HG02571 (cell line): ENCODE measurements around the gene EVL.

Experiments used
- ATAC-seq: cut with Tn5 transposase; IDR thresholded peaks from one replicate; pipeline ENCODE4 v1.9.1; 2021; ENCODE audit warnings: mild to moderate bottlenecking, moderate library complexity; ENCODE audit not compliant: unreplicated experiment

EVL gene

GRCh38 chr14:100037353-100037752, 27.9 kb upstream of the EVL start:
- ATAC-seq = no peak

GRCh38 chr14:100038065-100038464, 27.2 kb upstream of the EVL start:
- ATAC-seq = no peak

GRCh38 chr14:100039903-100040302, 25.3 kb upstream of the EVL start:
- no peak for ATAC-seq

GRCh38 chr14:100041271-100041670, 24.0 kb upstream of the EVL start:
- no peak for ATAC-seq

GRCh38 chr14:100042286-100042685, 22.9 kb upstream of the EVL start:
- ATAC-seq = no peak

GRCh38 chr14:100045642-100046344, 19.4 kb upstream of the EVL start:
- no peak for ATAC-seq

GRCh38 chr14:100047600-100047999, 17.6 kb upstream of the EVL start:
- ATAC-seq = no peak

- ATAC-seq = no peak
Measured at GRCh38 chr14:100048786-100049185, 16.4 kb upstream of the EVL start.

GRCh38 chr14:100049220-100049619, 16.0 kb upstream of the EVL start:
- no peak for ATAC-seq

GRCh38 chr14:100051103-100051502, 14.1 kb upstream of the EVL start:
- no peak for ATAC-seq

- no peak for ATAC-seq
Measured at GRCh38 chr14:100051543-100051942, 13.7 kb upstream of the EVL start.

GRCh38 chr14:100052819-100053218, 12.4 kb upstream of the EVL start:
- no peak for ATAC-seq

GRCh38 chr14:100054316-100055075, 10.7 kb upstream of the EVL start:
- no peak for ATAC-seq

GRCh38 chr14:100056431-100056830, 8.8 kb upstream of the EVL start:
- ATAC-seq = no peak

GRCh38 chr14:100056964-100057795, 8.0 kb upstream of the EVL start:
- no peak for ATAC-seq

- ATAC-seq = peak; percentile 61
Measured at GRCh38 chr14:100058777-100059437, 6.3 kb upstream of the EVL start.

GRCh38 chr14:100059438-100059781, 5.8 kb upstream of the EVL start:
- ATAC-seq = no peak

GRCh38 chr14:100060760-100061159, 4.5 kb upstream of the EVL start:
- no peak for ATAC-seq

- no peak for ATAC-seq
Measured at GRCh38 chr14:100062590-100062989, 2.6 kb upstream of the EVL start.

- ATAC-seq = no peak
Measured at GRCh38 chr14:100063314-100063941, 1.8 kb upstream of the EVL start.
